Nasal cavity respiratory epithelium epithelial cell of viscerocranial mucosa (primary cell): Measurements from ENCODE around the gene SNX18. TPM values are rescaled to one million over a fixed set of nuclear protein-coding genes. Genes with fewer than 3 reads are reported as not detected.

Experiments
- total RNA-seq: library from RNA; depleted of rRNA; stranded (reverse); fragments of >200 nt; gene quantifications from 2 replicates; pipeline ENCODE4 v1.2.3, GENCODE V29; 2014

SNX18 gene
- total RNA-seq, result 39.3 and 63.1 TPM in 2 replicates

GRCh38 chr5:54517512-54518145 lies at the start of gene SNX18:
TSS of gene SNX18 (plus strand) at chr5:54517759. CDS start at chr5:54517953, 194 bp downstream.

Other genes with a start within 250 kb of the SNX18 start
- gene ARL15, start 207.2 kb upstream of the SNX18 start, total RNA-seq, result 23.6 and 38.9 TPM in 2 replicates
- 0.14 TPM in 1 of 2 replicates, not detected in the other for gene HSPB3, start 62.1 kb upstream of the SNX18 start, total RNA-seq